ENCODE measurements around the gene PPP2R3C. TPM values are rescaled to one million over a fixed set of nuclear protein-coding genes. Genes with fewer than 3 reads are reported as not detected.
A peak's percentile ranks its signal among the peaks of the same experiment; 100 is the strongest.

The PPP2R3C gene
- total and polyA plus RNA-seq, 2 of the 13 experiments (the other 11 are each of a cell fraction or from before 2014, with no cell fraction given) = 63.4 to 102 TPM

DNA sequence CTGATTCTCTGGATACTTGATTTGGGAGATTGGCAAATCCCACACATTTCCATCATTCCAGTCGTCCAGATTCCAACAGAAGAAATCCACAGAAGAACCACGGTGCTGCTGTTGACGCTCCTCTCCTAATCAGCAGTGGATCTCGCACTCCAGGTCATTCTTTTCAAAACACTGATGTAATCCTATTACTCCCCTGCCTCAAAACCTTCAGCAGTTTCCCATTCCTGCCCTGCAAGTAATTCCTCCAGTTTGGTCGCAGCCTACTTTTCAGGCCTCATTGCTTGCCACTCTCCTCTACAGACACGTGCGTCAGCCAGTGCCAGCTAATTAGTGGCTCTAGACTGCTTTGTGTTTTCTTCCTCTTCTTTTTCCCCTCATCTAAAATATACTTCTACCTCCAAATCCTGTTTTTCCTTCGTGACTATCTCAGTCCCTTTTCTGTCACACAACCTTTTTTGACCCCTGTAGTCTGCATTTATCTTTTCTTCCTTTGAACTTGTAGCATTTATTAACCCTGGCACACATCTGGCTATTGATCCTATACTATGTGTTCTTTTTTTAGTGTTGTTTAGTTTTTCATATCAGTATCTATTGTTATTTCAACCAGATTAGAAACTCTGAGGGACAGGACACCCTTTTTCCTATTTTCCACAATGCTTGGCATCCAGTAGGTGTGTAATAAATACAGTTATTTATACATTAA lies 37.3 kb upstream of the PPP2R3C start (continued):
- TF ChIP-seq SNAI1 (CRISPR knock-in tag; IDR thresholded peaks at IDR 0.05; ENCODE audit: borderline replicate concordance) (no peak), ZBTB26 (CRISPR knock-in tag; IDR thresholded peaks at IDR 0.05; ENCODE audit: borderline replicate concordance) (no peak), ZNF350 (CRISPR knock-in tag; IDR thresholded peaks at IDR 0.05; ENCODE audit: borderline replicate concordance, low read depth) (no peak), NFIC (IDR thresholded peaks at IDR 0.05; ENCODE audit: low read length) (peak; percentile 49; the same call in 1 of the 2 replicates), TBL1XR1 (IDR thresholded peaks at IDR 0.05; ENCODE audit: borderline replicate concordance, low read length, partially characterized antibody) (peak; percentile 69), PITX1 (CRISPR knock-in tag; IDR thresholded peaks at IDR 0.05) (peak; percentile 43), SALL1 (CRISPR knock-in tag; IDR thresholded peaks at IDR 0.05) (peak; percentile 36; the same call in 1 of the 2 replicates), KLF16 (CRISPR knock-in tag; IDR thresholded peaks at IDR 0.05) (0 out of 4 replicates have a peak, but pooled peaks have one; percentile 6 to 51), ZNF841 (CRISPR knock-in tag; IDR thresholded peaks at IDR 0.05; ENCODE audit: borderline replicate concordance) (no peak), ZNF296 (CRISPR knock-in tag; conservative IDR thresholded peaks at IDR 0.05) (no peak), ZNF644 (CRISPR knock-in tag; IDR thresholded peaks at IDR 0.05; ENCODE audit: low read depth) (no peak), ZNF335 (CRISPR knock-in tag; IDR thresholded peaks at IDR 0.05) (0 out of 2 replicates have a peak, but pooled peaks have one; percentile 39), KLF13 (CRISPR knock-in tag; IDR thresholded peaks at IDR 0.05) (no peak), MEIS1 (CRISPR knock-in tag; IDR thresholded peaks at IDR 0.05; ENCODE audit: borderline replicate concordance) (0 out of 2 replicates have a peak, but pooled peaks have one; percentile 55), AGO1 (IDR thresholded peaks at IDR 0.05; ENCODE audit: low read depth, low read length, poor library complexity, severe bottlenecking) (no peak), SOX5 (CRISPR knock-in tag; IDR thresholded peaks at IDR 0.05; ENCODE audit: borderline replicate concordance) (peak; percentile 92), FOXO1 (CRISPR knock-in tag; IDR thresholded peaks at IDR 0.05) (0 out of 2 replicates have a peak, but pooled peaks have one; percentile 8), ZIK1 (CRISPR knock-in tag; IDR thresholded peaks at IDR 0.05; ENCODE audit: borderline replicate concordance, low read depth) (no peak), RARA (CRISPR knock-in tag; IDR thresholded peaks at IDR 0.05) (peak; percentile 81), ZSCAN21 (CRISPR knock-in tag; IDR thresholded peaks at IDR 0.05; ENCODE audit: borderline replicate concordance) (no peak), ZNF430 (CRISPR knock-in tag; IDR thresholded peaks at IDR 0.05) (no peak)
- TF ChIP-seq, protein P1, sequence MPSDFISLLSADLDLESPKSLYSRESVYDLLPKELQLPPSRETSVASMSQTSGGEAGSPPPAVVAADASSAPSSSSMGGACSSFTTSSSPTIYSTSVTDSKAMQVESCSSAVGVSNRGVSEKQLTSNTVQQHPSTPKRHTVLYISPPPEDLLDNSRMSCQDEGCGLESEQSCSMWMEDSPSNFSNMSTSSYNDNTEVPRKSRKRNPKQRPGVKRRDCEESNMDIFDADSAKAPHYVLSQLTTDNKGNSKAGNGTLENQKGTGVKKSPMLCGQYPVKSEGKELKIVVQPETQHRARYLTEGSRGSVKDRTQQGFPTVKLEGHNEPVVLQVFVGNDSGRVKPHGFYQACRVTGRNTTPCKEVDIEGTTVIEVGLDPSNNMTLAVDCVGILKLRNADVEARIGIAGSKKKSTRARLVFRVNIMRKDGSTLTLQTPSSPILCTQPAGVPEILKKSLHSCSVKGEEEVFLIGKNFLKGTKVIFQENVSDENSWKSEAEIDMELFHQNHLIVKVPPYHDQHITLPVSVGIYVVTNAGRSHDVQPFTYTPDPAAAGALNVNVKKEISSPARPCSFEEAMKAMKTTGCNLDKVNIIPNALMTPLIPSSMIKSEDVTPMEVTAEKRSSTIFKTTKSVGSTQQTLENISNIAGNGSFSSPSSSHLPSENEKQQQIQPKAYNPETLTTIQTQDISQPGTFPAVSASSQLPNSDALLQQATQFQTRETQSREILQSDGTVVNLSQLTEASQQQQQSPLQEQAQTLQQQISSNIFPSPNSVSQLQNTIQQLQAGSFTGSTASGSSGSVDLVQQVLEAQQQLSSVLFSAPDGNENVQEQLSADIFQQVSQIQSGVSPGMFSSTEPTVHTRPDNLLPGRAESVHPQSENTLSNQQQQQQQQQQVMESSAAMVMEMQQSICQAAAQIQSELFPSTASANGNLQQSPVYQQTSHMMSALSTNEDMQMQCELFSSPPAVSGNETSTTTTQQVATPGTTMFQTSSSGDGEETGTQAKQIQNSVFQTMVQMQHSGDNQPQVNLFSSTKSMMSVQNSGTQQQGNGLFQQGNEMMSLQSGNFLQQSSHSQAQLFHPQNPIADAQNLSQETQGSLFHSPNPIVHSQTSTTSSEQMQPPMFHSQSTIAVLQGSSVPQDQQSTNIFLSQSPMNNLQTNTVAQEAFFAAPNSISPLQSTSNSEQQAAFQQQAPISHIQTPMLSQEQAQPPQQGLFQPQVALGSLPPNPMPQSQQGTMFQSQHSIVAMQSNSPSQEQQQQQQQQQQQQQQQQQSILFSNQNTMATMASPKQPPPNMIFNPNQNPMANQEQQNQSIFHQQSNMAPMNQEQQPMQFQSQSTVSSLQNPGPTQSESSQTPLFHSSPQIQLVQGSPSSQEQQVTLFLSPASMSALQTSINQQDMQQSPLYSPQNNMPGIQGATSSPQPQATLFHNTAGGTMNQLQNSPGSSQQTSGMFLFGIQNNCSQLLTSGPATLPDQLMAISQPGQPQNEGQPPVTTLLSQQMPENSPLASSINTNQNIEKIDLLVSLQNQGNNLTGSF (CRISPR knock-in tag; IDR thresholded peaks at IDR 0.05) = no peak
- TF ChIP-seq, protein P2, sequence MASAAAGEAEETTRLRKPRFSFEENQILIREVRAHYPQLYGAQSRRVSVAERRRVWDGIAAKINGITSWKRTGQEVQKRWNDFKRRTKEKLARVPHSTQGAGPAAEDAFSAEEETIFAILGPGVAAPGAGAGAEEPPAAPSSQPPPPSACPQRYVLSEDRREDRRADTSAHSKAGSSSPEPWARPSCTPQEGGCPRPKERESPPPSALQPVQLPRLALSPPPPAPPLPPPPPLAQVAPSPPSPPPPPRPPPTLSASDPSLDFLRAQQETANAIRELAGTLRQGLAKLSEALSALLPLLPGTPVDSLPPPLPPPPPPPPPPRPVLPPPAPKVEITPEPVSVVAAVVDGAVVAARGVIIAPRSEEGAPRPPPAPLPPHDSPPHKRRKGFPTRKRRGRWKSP (CRISPR knock-in tag; IDR thresholded peaks at IDR 0.05) = no peak
